Measurements from ENCODE around the gene WDFY3. TPM values are rescaled to one million over a fixed set of nuclear protein-coding genes. Genes with fewer than 3 reads are reported as not detected.

The WDFY3 gene
- total and polyA plus RNA-seq, 2 experiments from 2014 or later = 8.0 to 89.0 TPM

DNA sequence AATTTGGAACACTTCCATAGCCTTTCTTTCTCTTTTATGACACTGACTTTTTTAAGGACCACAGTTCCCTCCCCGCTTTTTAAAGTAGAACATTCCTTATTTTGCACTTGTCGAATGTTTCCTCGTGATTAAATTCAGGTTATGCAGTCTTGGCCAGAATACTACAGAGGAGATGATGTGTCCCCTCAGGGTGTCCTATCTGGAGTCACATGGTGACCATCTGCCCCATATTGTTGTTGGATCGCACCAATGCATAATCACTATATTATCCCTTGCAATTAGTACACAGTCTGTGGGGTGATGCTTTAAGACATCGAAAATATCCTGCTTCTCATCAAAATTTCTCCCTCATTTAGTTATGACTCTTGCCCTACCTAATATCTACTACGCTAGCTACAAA, 27.4 kb downstream of the WDFY3 start (continued):
- TF ChIP-seq, protein P1, sequence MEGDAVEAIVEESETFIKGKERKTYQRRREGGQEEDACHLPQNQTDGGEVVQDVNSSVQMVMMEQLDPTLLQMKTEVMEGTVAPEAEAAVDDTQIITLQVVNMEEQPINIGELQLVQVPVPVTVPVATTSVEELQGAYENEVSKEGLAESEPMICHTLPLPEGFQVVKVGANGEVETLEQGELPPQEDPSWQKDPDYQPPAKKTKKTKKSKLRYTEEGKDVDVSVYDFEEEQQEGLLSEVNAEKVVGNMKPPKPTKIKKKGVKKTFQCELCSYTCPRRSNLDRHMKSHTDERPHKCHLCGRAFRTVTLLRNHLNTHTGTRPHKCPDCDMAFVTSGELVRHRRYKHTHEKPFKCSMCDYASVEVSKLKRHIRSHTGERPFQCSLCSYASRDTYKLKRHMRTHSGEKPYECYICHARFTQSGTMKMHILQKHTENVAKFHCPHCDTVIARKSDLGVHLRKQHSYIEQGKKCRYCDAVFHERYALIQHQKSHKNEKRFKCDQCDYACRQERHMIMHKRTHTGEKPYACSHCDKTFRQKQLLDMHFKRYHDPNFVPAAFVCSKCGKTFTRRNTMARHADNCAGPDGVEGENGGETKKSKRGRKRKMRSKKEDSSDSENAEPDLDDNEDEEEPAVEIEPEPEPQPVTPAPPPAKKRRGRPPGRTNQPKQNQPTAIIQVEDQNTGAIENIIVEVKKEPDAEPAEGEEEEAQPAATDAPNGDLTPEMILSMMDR (conservative IDR thresholded peaks at IDR 0.05; ENCODE audit: low read depth in 2 of 2) = no peak
- no peak for TF ChIP-seq ZNF114 (CRISPR knock-in tag; IDR thresholded peaks at IDR 0.05)
- TF ChIP-seq, protein P2, sequence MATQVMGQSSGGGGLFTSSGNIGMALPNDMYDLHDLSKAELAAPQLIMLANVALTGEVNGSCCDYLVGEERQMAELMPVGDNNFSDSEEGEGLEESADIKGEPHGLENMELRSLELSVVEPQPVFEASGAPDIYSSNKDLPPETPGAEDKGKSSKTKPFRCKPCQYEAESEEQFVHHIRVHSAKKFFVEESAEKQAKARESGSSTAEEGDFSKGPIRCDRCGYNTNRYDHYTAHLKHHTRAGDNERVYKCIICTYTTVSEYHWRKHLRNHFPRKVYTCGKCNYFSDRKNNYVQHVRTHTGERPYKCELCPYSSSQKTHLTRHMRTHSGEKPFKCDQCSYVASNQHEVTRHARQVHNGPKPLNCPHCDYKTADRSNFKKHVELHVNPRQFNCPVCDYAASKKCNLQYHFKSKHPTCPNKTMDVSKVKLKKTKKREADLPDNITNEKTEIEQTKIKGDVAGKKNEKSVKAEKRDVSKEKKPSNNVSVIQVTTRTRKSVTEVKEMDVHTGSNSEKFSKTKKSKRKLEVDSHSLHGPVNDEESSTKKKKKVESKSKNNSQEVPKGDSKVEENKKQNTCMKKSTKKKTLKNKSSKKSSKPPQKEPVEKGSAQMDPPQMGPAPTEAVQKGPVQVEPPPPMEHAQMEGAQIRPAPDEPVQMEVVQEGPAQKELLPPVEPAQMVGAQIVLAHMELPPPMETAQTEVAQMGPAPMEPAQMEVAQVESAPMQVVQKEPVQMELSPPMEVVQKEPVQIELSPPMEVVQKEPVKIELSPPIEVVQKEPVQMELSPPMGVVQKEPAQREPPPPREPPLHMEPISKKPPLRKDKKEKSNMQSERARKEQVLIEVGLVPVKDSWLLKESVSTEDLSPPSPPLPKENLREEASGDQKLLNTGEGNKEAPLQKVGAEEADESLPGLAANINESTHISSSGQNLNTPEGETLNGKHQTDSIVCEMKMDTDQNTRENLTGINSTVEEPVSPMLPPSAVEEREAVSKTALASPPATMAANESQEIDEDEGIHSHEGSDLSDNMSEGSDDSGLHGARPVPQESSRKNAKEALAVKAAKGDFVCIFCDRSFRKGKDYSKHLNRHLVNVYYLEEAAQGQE (IDR thresholded peaks at IDR 0.05; ENCODE audit: unreplicated experiment) = no peak
- no peak for TF ChIP-seq POLR2AphosphoS5 (IDR thresholded peaks at IDR 0.05; ENCODE audit: low read depth)
- TF ChIP-seq EZH2phosphoT487 (IDR thresholded peaks at IDR 0.05; ENCODE audit: unreplicated experiment) = no peak
- TF ChIP-seq ZNF331 (CRISPR knock-in tag; IDR thresholded peaks at IDR 0.05; ENCODE audit: low read depth) = no peak
- no peak for TF ChIP-seq CREB1 (CRISPR knock-in tag; IDR thresholded peaks at IDR 0.05; ENCODE audit: low read depth)

DNA sequence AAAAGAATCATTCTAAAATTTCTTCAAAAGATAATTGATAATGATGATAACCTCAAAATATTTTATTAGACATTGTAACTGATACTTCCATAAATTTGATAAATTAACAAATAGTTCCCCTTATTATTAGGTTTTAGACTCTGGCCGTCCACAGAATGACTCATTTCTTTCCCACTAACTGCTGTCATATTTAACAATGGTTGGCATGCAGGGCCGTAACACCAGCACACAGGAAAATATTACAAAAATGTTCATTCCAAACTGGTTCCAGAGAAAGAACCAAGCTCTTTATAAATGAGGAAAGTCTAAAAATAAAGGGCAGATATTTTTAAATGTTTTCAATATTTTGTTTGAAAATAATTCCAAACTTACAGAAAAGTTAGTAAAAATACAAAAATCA, 28.2 kb downstream of the WDFY3 start:
- Mint-ChIP-seq H3K4me1 (peaks cover 4% of the 10 kb centered on the region; the same call in 2 of the 3 replicates), H3K36me3 (ENCODE audit: low read depth) (peaks cover 26% of the 10 kb centered on the region), H3K9me3 (peaks cover 22% of the 10 kb centered on the region), H3K27ac (no peak overlapping the region), H3K27me3 (ENCODE audit: insufficient read depth, low read depth, poor library complexity) (no peaks in the 10 kb centered on the region), H3K4me3 (no peak overlapping the region)
- no peaks in the 10 kb centered on the region for H3K27me3 ChIP-seq (ENCODE audit: insufficient read depth)
- H3K9me2 ChIP-seq (ENCODE audit: insufficient read depth) = no peaks in the 10 kb centered on the region
- peaks cover 19% of the 10 kb centered on the region for H3K36me3 ChIP-seq (ENCODE audit: insufficient read depth)
- H4K20me1 ChIP-seq (replicated peaks; ENCODE audit: insufficient read depth) = peaks cover 16% of the 10 kb centered on the region
- H3K4me3 ChIP-seq = no peak overlapping the region
- H2AFZ ChIP-seq = no peak overlapping the region
- H3K4me1 ChIP-seq (ENCODE audit: insufficient read depth) = no peaks in the 10 kb centered on the region
- ATAC-seq (no peak), DNase-seq (ENCODE audit: low spot score) (no peak)
- H3K79me2 ChIP-seq (replicated peaks; ENCODE audit: insufficient read depth) = peaks cover 100% of the 10 kb centered on the region
- H3K27ac ChIP-seq (ENCODE audit: low read depth) = no peak overlapping the region
- no peaks in the 10 kb centered on the region for H3F3A ChIP-seq (replicated peaks; ENCODE audit: low read depth)
- no peak overlapping the region for H3K4me2 ChIP-seq
- TF ChIP-seq EZH2phosphoT487 (IDR thresholded peaks at IDR 0.05; ENCODE audit: unreplicated experiment) (no peak), POLR2AphosphoS5 (IDR thresholded peaks at IDR 0.05; ENCODE audit: low read depth) (no peak), CREB1 (CRISPR knock-in tag; IDR thresholded peaks at IDR 0.05; ENCODE audit: low read depth) (no peak), NANOG (IDR thresholded peaks at IDR 0.05; ENCODE audit: borderline replicate concordance) (no peak), JUNB (IDR thresholded peaks at IDR 0.05; ENCODE audit: unreplicated experiment) (no peak), ZNF114 (CRISPR knock-in tag; IDR thresholded peaks at IDR 0.05) (no peak), STAT1 (IDR thresholded peaks at IDR 0.05; ENCODE audit: unreplicated experiment) (no peak), ZNF331 (CRISPR knock-in tag; IDR thresholded peaks at IDR 0.05; ENCODE audit: low read depth) (no peak), EZH2 (IDR thresholded peaks at IDR 0.05; ENCODE audit: low read depth, unreplicated experiment) (no peak)
- TF ChIP-seq, protein P3, sequence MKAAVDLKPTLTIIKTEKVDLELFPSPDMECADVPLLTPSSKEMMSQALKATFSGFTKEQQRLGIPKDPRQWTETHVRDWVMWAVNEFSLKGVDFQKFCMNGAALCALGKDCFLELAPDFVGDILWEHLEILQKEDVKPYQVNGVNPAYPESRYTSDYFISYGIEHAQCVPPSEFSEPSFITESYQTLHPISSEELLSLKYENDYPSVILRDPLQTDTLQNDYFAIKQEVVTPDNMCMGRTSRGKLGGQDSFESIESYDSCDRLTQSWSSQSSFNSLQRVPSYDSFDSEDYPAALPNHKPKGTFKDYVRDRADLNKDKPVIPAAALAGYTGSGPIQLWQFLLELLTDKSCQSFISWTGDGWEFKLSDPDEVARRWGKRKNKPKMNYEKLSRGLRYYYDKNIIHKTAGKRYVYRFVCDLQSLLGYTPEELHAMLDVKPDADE (IDR thresholded peaks at IDR 0.05) = no peak
- TF ChIP-seq, protein P1 (conservative IDR thresholded peaks at IDR 0.05; ENCODE audit: low read depth in 2 of 2) = no peak
- TF ChIP-seq, protein P2 (IDR thresholded peaks at IDR 0.05; ENCODE audit: unreplicated experiment) = no peak
